GM18517 (cell line): ENCODE results near the gene TM7SF2.

Source experiments
- ATAC-seq: cut with Tn5 transposase; IDR thresholded peaks from one replicate; pipeline ENCODE4 v1.9.1; 2021; ENCODE audit warnings: mild to moderate bottlenecking, moderate library complexity; ENCODE audit not compliant: unreplicated experiment

The TM7SF2 gene

DNA sequence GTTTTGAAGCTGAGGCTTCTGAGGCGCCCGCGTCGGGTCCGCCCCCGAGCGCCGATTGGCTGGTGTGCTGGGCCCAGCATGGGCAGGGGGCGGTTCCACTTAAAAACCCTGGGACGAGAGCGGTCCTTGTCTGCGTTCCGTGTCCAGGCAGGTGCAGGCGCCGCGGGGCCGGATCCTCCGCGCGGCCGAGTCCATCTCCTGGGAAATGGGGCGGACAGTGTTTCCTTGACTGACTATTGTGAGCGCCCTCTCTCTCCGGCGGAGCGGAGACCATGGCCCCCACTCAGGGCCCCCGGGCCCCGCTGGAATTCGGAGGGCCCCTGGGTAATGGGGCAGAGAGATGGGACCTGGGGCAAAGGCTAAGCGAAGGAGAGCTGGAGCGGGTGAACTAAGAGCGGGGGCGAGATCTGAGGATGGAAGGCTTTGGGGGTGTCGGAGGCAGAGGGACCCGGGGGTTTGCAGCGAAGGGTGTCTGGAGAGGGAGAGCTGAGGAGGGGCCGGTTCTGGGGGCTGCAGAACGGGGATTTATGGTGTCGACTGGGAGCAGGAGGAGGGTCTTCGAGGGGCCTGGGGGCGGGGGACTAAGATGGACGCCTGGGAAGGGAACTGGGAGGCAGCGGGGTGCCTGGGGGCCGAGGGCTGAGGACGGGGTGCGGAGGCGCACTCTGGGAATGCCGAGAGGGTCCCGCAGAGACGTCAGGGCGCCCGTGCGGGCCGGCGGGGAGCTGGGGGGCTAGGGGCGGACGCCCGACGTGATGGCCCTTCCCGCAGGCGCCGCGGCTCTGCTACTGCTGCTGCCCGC is at the start of gene TM7SF2:
TSS of gene TM7SF2 (plus strand) at position 129 of the 802 bp plus-strand sequence. CDS start at position 273, 144 bp downstream.
- no peak for ATAC-seq

DNA sequence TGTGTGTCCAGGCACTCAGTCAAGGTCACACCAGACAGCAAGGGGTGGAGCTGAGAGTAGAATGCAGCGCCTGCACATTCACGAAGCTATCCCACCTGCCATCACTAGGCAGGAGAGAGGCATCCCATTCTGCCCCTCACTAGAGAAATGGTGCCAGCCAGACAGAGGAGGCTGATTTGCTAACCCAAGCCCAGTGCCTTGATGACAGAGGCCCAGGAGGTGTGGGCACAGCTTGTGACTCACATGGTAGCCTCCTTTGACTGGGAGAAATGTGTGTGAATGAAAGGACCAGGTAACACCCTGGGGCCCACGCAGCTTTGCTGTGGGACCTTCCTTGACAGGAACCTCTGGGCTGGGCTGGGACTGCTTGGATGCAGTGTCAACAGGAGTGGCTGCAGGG is 48.1 kb upstream of the TM7SF2 start:
- ATAC-seq: no peak

DNA sequence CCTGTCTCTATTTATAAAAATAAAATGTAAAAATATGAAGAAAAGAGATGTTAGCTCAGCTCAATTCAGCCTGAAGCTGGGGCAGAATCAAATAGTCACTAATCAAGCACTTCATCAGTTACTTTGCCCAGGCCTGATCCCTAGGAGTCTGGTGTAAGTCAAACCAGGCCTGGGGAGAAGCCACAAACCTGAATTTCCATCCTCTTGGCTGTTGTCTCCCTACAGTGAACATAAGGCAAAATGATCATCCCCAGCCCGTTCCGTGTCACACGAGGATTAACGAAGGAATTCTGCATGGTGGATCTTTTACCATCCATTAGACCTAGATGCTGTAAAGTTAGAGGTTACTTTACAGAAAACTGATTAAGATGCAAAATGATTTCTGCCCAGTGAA is 46.8 kb upstream of the TM7SF2 start:
- no peak for ATAC-seq

DNA sequence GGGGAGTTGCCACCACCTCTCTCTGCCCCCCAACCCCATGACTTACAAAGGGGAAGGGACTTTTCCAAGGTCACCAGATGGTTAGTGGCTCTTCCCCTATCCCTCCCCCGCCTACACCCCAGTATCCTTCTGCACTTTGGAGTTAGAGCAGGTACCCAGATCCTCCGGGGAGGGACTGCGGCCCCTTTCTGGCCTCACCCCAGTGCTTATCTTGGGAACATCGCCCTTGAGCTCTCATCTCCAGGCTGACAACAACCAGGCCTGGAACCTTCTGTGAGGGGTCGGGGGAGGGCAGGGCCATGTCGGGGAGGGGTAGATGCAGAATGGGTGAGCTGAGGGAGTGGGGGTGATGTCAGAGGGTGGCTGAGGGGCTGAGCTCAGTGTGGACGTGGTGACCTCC is 45.8 kb upstream of the TM7SF2 start:
- no peak for ATAC-seq

DNA sequence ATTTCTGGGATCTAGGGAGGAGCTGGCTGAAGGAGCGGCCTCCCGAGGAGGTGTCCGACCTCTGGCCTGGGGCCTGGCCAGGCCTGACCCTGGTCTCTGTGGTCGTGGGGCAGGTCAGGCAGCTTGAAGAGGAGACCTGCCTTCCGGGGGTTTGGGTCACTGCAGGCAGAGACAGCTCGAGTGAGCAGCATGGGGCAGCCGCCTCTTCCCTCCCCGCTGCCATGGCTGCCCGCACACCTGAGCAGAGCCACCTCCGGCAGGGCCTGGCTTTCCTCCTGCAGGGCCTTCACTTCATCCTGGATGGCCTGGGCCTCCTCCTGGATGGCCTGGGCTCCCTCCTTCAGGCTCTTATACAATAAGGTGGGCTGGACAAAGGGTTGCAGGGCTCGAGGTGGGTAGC is 45.4 kb upstream of the TM7SF2 start:
- no peak for ATAC-seq

DNA sequence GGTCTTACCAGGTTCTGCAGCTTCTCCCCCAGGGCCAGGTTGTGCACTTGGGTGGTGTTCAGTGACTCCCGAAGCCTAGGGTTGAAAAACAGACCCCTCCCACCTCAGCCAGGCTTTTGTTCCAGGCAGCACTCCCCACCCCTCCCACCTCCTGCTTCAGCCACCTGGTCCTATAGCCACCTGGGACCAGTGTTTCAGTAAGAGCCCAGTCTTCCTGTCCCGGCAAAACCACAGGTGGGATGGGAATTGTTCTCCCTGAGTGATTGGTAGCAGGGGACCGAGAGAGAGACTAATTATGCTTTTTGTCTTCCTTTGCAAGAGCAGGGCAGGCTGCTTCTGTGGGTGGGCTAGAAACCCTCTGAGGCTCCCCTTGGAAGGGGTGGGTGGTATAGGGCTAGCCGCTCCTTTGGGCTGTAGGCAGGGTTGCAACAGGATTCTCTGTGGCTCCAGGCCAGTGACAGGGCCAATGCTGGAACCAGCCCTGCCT is 44.8 kb upstream of the TM7SF2 start:
- no peak for ATAC-seq

DNA sequence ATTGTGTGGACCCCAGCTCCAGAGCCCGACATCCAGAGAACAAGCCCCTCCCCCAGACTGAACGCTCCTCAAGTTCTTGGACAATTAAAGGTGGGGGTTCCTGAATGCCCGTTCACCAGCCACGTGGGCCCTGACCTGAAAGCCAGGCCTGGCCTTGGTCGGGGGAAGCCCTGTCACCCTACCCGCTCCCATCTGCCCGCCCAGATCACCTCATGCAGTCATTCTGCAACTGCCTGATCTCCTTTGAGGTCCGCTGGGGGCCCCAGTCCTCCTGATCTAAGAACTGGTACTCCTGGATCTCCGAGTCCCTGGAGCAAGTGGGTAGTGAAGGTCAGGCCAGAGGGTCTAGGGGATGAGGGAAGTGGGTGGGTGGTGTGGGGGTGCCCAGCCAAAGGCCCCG is 44.2 kb upstream of the TM7SF2 start:
- no peak for ATAC-seq

DNA sequence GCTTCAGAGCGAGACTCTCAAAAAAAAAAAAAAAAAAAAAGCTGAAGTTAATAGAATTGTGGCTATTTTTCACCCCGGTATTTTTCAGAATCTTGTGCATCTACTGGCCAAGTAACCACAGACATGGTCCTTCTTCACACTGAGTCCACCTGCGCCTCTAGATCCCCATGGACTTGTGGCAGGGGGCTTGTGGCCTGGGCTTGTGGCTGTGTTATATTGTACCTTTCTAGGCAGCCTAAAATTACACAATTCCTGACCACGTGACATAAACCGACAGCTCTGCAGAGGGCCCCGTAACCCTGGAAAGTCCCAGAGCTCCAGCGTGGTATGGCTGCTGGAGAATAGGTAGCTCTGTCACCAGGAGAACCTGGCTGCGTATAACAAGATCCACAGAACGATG is 42.5 kb upstream of the TM7SF2 start:
- ATAC-seq: no peak

DNA sequence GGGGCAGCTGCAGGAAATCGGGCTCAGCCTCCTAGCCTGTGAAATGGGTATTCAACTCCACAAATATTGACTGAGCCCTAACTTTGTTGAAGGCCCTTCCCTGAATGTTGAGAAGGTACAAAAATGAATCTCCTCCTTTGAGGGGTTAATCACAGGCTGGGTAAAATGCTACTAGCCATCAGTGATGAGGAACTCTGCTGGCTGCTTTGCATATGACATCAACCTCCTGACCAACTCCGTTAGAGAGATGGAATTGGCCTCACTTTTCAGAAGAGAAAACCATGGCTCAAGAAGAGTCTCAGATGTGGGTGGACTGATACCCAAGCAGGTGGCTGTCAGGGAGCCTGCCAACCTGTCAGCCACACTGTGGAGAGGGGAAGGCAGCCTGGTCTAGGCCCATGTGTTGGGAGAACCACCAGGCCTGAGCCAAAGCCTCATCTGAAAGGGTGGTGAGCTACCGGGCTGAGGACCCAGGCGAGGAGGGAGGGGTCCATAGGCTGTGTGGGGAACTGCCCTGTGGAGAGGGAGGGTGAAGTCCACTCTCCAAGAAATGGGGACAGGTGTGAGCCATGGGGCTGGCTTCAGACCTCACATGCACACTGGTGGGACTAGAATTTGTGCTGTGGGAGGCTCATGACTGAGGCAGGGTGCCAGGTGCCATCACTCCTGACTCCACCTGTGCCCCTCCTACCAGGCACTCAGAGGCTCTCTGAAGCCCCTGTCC is 39.6 kb upstream of the TM7SF2 start:
- no peak for ATAC-seq

DNA sequence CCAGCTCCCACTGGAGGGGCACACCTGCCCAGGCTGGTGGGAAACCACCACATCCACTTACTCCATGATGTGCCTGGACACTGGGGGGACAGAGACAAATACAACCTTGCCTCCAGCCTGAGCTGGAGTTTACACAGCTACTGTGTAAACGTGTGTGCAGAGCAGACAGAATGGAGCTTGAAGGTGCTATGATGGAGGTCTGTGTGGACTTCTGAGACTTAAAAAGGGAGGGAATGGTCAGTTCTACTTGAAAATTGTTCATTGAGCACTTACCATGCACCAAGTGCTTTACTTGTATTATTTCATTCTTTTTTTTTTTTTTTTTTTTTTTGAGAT is 39.1 kb upstream of the TM7SF2 start:
- ATAC-seq: no peak

DNA sequence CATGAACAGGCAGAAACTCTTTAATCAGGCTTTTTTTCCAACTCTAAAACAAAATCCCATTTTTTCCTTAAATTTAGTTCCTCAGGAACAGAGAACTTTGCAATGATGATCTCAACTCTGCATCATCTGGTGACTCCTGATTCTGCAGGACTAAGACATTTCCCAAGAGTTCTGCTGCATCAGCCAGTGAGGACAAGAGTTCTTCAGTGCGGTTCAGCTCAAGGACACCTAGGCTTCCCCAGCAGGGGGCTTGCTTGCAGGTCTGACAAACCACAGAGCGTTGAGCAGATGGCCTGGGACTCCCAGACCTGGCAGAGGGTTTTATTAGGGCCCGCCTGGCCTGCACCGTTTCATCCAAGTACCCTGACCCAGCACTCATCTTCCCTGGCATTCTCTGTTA is 34.2 kb upstream of the TM7SF2 start:
- ATAC-seq: no peak

DNA sequence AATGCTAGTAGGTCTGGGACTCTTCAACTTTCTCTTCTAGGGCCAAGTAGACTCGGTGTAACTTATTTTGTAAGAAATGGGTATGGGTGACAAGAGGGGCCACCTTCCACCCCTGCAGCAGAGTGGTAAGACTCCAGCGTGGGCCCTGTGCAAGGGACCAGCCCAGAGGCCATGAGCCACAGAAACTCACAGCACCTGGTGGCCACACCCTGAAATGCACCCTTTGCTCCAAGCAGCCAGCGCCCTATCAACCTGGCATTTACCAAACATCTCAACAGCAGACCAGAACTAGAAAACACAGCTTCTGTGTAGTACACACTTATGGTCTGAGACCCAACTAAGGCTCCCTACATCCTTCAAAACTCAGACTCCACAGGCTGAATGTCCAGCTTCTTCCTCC is 33.5 kb upstream of the TM7SF2 start:
- no peak for ATAC-seq

DNA sequence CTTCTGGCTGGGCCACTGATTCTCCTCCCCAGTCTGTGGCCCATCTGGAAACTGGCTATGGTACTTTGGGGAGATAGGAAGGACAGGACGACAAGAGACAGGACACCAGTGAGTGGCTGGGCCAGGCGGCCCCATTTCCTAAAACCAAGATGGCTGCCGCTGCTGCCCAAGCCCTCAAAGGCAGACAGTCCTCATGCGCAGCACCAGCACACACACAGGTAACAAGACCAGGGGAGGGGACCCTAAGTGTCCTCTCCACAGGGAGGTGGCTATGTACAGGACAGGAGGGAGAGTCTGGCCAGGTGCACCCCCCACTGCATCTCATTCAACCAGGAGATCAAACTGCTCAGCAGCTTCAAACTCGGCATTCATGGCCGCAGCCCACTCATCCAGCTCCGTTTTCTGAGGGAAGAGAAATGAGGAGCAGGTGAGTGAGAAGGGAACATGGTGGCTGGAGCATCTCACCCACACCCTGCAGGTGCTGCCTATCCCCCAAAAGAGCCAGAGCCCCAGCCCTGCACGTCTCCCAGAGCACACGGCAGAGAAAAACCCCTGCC is 32.8 kb upstream of the TM7SF2 start:
- no peak for ATAC-seq

DNA sequence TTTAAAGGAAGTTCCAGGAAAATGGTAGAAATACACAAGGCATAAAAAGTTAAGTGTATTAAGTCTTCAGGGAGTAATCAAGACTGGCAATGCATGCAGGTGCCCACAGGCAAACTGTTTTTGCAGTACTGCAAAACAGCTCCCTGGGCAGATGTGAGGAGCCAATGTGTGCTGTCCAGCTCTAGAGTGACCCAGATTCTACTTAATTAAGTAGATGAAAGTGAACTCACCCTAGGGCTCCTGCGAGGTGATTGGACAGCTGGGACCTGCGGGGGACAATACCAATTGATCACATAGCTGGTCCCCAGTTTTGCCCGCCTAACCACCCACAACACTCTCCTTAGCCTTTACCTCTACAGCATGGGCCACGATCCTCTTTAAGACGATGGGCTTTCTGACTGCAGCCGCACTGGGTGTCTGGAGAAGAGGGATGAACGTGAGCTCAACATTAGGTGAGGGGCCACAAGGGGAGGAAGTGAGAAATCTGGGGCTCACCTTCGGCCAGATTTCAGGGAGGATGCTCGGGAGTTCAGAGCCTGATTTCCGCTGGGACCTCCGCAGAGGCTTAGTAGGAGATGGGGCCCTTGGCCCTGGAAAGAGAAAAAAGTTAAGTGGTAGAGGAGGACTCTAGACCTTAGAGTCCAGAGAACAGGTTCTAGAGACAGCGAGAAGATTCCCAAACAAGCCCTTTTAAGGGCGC is 28.4 kb upstream of the TM7SF2 start:
- peak; percentile 20 for ATAC-seq

DNA sequence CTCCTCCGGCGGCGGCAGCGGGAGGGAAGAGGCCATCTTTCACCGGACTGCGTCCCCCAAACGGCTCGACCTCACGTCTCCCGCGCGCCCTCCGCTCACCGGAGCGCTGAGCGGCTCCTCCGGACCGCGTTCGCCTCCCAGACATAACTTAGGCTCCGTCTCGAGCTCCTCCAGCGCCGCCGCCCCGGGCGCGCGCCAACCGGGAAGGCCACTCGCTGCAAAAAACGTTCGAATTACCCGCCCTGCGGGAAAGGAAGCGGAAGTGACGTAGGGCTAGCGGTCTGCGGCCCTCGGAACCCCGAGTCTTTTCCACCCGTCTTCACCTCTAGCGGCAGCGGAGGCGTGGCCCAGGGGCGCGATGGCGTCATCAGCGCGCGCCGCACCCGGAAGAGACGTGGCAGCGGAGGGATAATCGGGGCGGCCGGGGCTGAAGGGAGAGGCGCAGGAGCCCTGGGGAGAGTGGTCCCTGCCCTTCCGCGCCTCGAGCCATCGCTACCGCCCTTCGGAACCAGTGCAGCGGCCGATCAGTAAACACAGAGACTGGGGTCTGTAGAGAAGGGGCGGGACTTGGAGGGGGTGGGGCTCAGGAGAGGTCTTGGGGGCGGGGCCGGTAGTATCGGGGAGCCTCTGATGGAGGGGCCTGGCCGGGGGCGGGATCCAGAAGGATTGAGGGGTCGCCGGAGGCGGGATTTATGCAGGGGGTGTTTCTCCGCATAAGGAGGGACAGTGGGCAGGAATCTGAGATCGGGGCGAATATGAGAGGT is 27.7 kb upstream of the TM7SF2 start, which contains the start of the genes CDCA5 and ZFPL1:
TSS of gene CDCA5 (minus strand) at position 207 of the 764 bp plus-strand sequence. CDS start at position 145, 62 bp downstream.
TSS of gene ZFPL1 (plus strand) at position 389 of the 764 bp plus-strand sequence. CDS start 477 bp downstream, outside the sequence.
- ATAC-seq: peak; percentile 72

DNA sequence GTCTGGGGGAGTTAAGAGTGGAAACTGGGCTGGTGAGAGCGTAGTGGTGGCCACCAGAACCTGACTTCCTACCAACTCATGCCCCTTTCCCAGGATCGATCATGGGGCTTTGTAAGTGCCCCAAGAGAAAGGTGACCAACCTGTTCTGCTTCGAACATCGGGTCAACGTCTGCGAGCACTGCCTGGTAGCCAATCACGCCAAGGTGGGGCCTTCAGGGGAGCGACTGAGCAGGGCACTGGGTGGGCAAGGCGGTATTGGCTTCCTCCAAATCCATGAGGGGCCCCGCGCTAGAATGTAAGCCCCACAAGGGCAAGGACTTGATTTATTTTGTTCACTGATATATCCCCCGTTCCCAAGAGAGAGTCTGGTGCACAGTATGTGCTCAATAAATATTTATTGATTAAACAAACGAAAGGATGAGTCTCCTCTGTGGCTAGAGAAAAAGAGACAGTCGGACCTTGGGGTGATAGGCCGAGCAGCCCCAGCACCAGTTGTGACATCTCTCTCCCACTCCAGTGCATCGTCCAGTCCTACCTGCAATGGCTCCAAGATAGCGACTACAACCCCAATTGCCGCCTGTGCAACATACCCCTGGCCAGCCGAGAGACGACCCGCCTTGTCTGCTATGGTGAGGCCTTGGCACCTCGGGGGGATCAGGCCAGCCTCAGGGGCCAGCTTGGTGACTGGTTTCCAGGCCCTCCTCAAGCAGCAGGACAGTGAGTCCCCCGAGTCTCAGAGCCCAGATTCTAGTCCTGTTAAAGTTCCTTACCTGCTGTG is 26.9 kb upstream of the TM7SF2 start:
- peak; percentile 20 for ATAC-seq

DNA sequence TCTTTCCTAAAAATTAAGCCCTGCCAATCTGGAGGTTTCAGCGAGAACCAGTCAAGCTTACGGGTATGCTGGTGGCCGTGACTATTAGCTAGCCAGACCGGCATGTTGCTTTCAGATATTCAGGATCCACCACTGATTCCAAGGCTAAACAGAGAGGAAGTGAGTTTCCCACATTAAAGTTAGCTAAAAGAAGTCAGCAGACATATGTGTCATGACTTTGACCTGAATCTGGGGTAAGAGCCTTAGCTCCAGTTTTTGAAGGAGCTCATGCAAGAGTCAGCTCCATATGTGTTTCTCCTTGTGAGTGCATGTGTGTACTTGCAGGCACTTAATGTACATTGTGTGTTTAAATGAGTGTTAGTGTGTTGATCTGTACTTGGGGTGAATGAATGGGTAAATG is 26.2 kb upstream of the TM7SF2 start:
- no peak for ATAC-seq

DNA sequence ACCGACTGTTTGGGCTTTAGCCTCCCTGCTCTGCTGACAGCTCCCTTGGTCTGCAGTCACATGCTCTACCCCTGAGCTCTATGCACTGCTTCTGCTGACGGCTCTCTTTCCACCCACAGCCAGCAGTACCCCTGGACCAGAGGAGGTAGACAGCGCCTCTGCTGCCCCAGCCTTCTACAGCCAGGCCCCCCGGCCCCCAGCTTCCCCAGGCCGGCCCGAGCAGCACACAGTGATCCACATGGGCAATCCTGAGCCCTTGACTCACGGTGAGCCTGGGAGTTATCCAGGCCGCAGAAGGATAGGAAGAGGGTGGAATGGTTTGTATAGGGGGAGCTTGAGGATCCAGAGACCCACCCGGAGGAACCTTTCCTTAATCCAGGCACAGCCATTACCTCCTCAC is 24.9 kb upstream of the TM7SF2 start:
- ATAC-seq: no peak

DNA sequence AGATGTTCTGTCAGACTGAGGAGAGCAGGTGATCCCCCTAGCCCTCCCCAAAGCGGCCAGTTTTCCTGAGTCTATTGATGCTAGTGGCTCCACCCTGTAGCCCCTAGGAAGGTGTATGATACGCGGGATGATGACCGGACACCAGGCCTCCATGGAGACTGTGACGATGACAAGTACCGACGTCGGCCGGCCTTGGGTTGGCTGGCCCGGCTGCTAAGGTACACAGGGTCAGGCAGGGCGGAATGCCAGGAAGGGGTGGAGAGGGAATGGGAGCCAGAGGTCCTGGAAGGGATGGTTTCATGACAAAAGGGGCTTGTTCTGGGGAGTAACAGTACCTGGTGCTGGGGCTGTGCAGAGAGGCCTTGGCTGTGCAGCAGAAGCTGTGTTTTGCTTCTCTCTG is 24.5 kb upstream of the TM7SF2 start:
- no peak for ATAC-seq

DNA sequence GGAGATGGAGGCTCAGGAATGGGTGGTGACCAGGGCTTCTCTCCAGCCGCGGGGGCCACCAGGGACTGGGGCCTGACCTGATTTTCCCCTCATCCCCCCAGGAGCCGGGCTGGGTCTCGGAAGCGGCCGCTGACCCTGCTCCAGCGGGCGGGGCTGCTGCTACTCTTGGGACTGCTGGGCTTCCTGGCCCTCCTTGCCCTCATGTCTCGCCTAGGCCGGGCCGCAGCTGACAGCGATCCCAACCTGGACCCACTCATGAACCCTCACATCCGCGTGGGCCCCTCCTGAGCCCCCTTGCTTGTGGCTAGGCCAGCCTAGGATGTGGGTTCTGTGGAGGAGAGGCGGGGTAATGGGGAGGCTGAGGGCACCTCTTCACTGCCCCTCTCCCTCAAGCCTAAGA is 23.8 kb upstream of the TM7SF2 start:
- no peak for ATAC-seq
